Immature natural killer cell (primary cell): ENCODE measurements around the gene CD2AP. TPM values are rescaled to one million over a fixed set of nuclear protein-coding genes. Genes with fewer than 3 reads are reported as not detected.
A peak's percentile ranks its signal among the peaks of the same experiment; 100 is the strongest.
"Not testable (repeated sequence)": the region's sequence is repeated elsewhere in the genome, so short reads cannot be mapped to it uniquely, and the experiment has no call there.

Experiments
- DNase-seq, 3 donors: peaks; one replicate each; pipeline ENCODE4 v3.0.0; 2022; ENCODE audit warnings: mixed read lengths in 1 of 3
- H3K27ac Mint-ChIP-seq, 6 donors: one replicate each; pipeline ENCODE4 v1.8.0; 2020; ENCODE audit warnings: mixed read lengths in 6 of 6, mild to moderate bottlenecking in 5 of 6, inconsistent platforms in 4 of 6, moderate library complexity in 3 of 6
- H3K27me3 Mint-ChIP-seq, 3 donors: one replicate each; pipeline ENCODE4 v1.8.0; 2020 to 2021; ENCODE audit warnings: low read depth in 3 of 3, mild to moderate bottlenecking in 3 of 3, mixed read lengths in 3 of 3, moderate library complexity in 3 of 3, inconsistent platforms in 1 of 3
- H3K36me3 Mint-ChIP-seq, 3 donors: one replicate each; pipeline ENCODE4 v1.8.0; 2020; ENCODE audit warnings: mixed read lengths in 3 of 3, inconsistent platforms in 2 of 3, mild to moderate bottlenecking in 2 of 3
- H3K4me1 Mint-ChIP-seq, 2 donors: one replicate each; pipeline ENCODE4 v1.8.0; 2020; ENCODE audit warnings: inconsistent platforms in 2 of 2, mild to moderate bottlenecking in 2 of 2, mixed read lengths in 2 of 2, moderate library complexity in 1 of 2
- H3K4me3 Mint-ChIP-seq, 5 donors: one replicate each; pipeline ENCODE4 v1.8.0; 2020; ENCODE audit warnings: mild to moderate bottlenecking in 5 of 5, mixed read lengths in 5 of 5, inconsistent platforms in 3 of 5, moderate library complexity in 3 of 5
- H3K9me3 Mint-ChIP-seq, 6 donors: one replicate each; pipeline ENCODE4 v1.8.0; 2020; ENCODE audit warnings: mild to moderate bottlenecking in 6 of 6, mixed read lengths in 6 of 6, inconsistent platforms in 4 of 6, moderate library complexity in 3 of 6
- polyA plus RNA-seq, 3 donors: library from polyadenylated mRNA; unstranded; fragments of 300-500 nt; fragmentation: Illumina TruSeq; gene quantifications; one replicate each; pipeline ENCODE4 v1.2.3, GENCODE V29; 2021

The CD2AP gene
- polyA plus RNA-seq, 3 donors from 2014 or later, result 2.4 to 10.7 (median 5.9) TPM

GRCh38 chr6:47628448-47629272, 151.1 kb downstream of the CD2AP start:
- Mint-ChIP-seq H3K4me1 (peaks cover 12 to 16% of the 10 kb centered on the region in 2 donors), H3K9me3 (no peaks in the 10 kb centered on the region), H3K4me3 (no peak overlapping the region), H3K36me3 (peaks cover 0 to 8% (median 6%) of the 10 kb centered on the region in 3 donors), H3K27me3 (peaks cover 0 to 2% (median 0%) of the 10 kb centered on the region in 3 donors), H3K27ac (peak overlapping the region in 1 of 6 donors; percentile 3)
- no peak for DNase-seq

DNA sequence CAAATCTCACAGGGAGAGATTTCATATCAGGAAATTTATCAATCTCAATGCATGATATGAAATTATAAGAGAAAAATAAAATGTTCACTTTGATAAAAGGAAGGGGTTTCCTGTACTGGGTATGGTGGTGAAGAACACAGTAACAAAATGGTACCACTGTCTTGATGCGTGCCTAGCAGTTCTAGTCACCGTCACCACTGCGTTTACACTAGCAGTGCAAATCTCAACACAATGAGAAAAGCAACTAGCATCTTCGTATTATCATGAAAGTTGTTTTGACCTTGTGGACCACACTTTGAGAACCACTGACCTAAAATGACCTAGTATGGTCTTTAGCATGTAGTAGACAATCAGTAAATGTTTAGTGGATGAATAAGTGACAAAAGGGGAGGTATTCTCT, 152.4 kb downstream of the CD2AP start:
- no peak overlapping the region for H3K27ac Mint-ChIP-seq

DNA sequence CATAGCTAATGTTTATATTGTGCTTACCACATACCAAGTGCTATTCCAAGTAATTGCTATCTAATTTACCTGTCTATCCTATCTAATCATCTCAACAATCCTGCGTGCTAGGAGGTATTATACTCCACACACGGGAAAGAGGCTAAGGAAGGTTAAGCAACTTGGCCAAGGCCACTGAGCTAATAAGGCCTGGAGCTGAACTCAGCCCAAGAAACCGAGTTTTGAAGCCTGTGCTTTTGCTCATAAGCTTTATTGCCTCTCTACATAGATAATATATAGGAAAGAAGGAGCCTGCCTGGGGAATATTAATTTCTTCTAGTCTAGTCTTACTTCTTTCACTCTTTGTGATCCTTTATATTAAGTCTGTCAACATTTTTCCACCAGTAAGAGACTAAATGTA, 153.0 kb downstream of the CD2AP start:
- Mint-ChIP-seq H3K36me3 (peaks cover 0 to 6% (median 0%) of the 10 kb centered on the region in 3 donors), H3K4me3 (no peak overlapping the region), H3K4me1 (peaks cover 12 to 16% of the 10 kb centered on the region in 2 donors), H3K27ac (no peak overlapping the region), H3K9me3 (no peaks in the 10 kb centered on the region), H3K27me3 (peaks cover 0 to 2% (median 0%) of the 10 kb centered on the region in 3 donors)
- no peak for DNase-seq

More for the DNA sequence above, 152.4 kb downstream of the CD2AP start:
- Mint-ChIP-seq H3K9me3 (no peaks in the 10 kb centered on the region), H3K4me1 (peaks cover 12 to 16% of the 10 kb centered on the region in 2 donors), H3K27me3 (peaks cover 0 to 2% (median 0%) of the 10 kb centered on the region in 3 donors), H3K36me3 (peaks cover 0 to 6% (median 0%) of the 10 kb centered on the region in 3 donors), H3K4me3 (no peak overlapping the region)
- DNase-seq, result no peak

- H3K27me3 Mint-ChIP-seq, result peaks cover 0 to 2% (median 0%) of the 10 kb centered on the region in 3 donors
These were observed 153.7 kb downstream of the CD2AP start for GRCh38 chr6:47631269-47631772.

DNA sequence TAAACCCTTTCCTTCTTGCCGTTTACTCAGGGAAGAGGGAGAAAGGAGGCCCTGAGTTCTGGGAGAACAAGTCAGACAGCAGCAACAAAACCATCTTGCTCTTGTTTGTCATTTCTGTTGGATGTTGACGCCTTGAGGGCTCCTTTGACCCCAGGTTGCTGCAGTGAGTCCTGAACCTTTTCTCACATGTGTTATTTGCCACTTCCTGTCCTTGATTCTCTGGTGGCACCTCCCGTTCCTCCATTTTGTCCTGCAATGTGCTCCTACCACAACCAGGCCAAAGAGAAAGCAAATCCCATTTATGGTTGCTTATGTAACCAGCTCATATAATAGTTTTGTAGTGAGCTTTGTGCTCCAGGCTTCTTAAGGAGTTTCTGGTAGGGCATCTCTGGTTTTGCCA, 154.2 kb downstream of the CD2AP start:
- Mint-ChIP-seq H3K27me3 (peaks cover 0 to 2% (median 0%) of the 10 kb centered on the region in 3 donors), H3K27ac (peak overlapping the region in 5 of 6 donors; percentile 37 to 71 (median 56)), H3K9me3 (no peaks in the 10 kb centered on the region), H3K36me3 (peaks cover 0 to 6% (median 0%) of the 10 kb centered on the region in 3 donors), H3K4me1 (peaks cover 12 to 16% of the 10 kb centered on the region in 2 donors), H3K4me3 (peak overlapping the region in 3 of 5 donors; percentile 17 to 55 (median 54))
- peak in 1 of 3 donors; percentile 14 for DNase-seq

More at GRCh38 chr6:47631269-47631772, 153.7 kb downstream of the CD2AP start:
- DNase-seq, result peak; percentile 23 to 40 (median 39)
- Mint-ChIP-seq H3K36me3 (peaks cover 0 to 6% (median 0%) of the 10 kb centered on the region in 3 donors), H3K9me3 (no peaks in the 10 kb centered on the region), H3K27ac (peak overlapping the region in 5 of 6 donors; percentile 17 to 70 (median 42)), H3K4me1 (peaks cover 12 to 16% of the 10 kb centered on the region in 2 donors), H3K4me3 (peak overlapping the region in 1 of 5 donors; percentile 15)

GRCh38 chr6:47633141-47633540, 155.6 kb downstream of the CD2AP start:
- Mint-ChIP-seq H3K9me3 (no peaks in the 10 kb centered on the region), H3K36me3 (peaks cover 0 to 6% (median 0%) of the 10 kb centered on the region in 3 donors), H3K27ac (no peak overlapping the region), H3K4me1 (peaks cover 12 to 16% of the 10 kb centered on the region in 2 donors), H3K4me3 (no peak overlapping the region), H3K27me3 (peaks cover 0 to 11% (median 4%) of the 10 kb centered on the region in 3 donors)
- DNase-seq, result no peak

DNA sequence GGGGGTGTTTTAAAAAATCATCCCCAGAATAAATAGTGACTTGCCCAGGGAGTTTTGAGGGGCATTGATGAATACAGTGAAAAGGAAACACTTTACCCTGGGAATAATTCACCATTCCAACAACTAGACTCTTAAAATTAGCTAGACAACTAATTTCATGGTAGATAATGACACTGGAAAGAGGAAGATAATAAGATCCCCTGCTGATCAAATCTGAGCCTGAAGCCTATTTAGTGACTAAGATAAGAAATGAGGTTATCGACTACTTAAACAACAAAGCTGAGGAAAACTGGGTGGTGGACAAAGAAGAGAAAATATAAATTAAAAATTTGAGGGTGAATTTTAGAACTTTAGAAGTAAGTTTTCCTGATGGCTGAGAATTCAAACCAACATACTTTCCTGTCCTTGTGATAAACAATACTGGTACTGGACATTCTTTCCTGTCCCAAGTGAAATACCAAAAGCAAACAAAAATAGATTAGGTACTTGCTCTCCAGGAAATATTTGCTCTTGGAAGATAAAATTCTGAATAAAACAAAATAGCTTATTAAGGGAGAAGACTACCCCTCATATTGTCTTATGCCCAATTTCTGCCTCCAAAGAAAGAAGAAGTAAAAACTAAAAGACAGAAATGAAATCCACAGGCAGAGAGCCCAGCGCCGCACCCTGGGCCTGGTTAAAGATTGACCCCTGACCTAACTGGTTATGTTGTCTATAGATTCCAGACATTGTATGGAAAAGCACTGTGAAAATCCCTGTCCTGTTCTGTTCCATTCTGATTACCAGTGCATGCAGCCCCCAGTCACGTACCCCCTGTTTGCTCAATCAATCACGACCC, 156.8 kb downstream of the CD2AP start:
- H3K36me3 Mint-ChIP-seq, result peaks cover 0 to 3% (median 0%) of the 10 kb centered on the region in 3 donors
- no peak for DNase-seq
- no peaks in the 10 kb centered on the region for H3K9me3 Mint-ChIP-seq
- H3K4me1 Mint-ChIP-seq, result peaks cover 12 to 16% of the 10 kb centered on the region in 2 donors
- no peak overlapping the region for H3K4me3 Mint-ChIP-seq
- peaks cover 0 to 14% (median 4%) of the 10 kb centered on the region in 3 donors for H3K27me3 Mint-ChIP-seq
- H3K27ac Mint-ChIP-seq, result no peak overlapping the region

- no peak for DNase-seq
- Mint-ChIP-seq H3K27ac (no peak overlapping the region), H3K9me3 (peaks cover 0 to under 1% (median 0%) of the 10 kb centered on the region in 6 donors), H3K4me1 (no peaks in the 10 kb centered on the region), H3K27me3 (no peaks in the 10 kb centered on the region), H3K36me3 (peaks cover 0 to 1% (median 0%) of the 10 kb centered on the region in 3 donors), H3K4me3 (no peak overlapping the region)
These were observed 169.1 kb downstream of the CD2AP start for GRCh38 chr6:47646689-47647088.

DNA sequence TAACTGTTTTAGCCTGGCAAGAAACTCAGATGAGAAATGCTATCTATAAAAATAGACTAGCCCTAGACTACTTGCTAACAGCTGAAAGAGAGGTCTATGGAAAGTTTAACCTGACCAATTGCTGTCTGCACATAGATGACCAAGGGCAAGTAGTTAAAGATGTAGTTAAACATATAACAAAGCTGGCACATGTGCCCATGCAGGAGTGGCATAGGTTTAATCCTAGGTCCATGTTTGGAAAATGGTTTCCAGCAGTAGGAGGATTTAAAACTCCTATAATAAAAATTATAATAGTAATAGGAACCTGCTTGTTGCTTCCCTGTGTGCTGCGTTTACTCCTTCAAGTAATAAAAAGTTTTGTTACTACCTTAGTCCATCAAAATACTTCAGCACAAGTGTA, 169.6 kb downstream of the CD2AP start:
- no peaks in the 10 kb centered on the region for H3K4me1 Mint-ChIP-seq
- H3K27ac Mint-ChIP-seq, result no peak overlapping the region
- no peak for DNase-seq
- no peaks in the 10 kb centered on the region for H3K27me3 Mint-ChIP-seq
- H3K36me3 Mint-ChIP-seq, result no peaks in the 10 kb centered on the region
- H3K9me3 Mint-ChIP-seq, result no peaks in the 10 kb centered on the region
- no peak overlapping the region for H3K4me3 Mint-ChIP-seq

DNA sequence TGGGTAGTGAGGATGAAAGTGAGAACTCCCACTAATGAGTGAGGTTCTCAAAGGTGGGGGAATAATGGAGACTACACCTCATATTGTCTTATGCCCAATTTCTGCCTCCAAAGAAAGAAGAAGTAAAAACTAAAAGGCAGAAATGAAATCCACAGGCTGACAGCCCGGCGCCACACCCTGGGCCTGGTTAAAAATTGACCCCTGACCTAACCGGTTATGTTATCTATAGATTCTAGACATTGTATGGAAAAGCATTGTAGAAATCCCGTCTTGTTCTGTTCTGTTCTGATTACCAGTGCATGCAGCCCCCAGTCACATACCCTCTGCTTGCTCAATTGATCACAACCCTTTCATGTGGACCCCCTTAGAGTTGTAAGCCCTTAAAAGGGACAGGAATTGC, 170.0 kb downstream of the CD2AP start:
- H3K27me3 Mint-ChIP-seq, H3K4me1 Mint-ChIP-seq, H3K36me3 Mint-ChIP-seq, H3K9me3 Mint-ChIP-seq, H3K27ac Mint-ChIP-seq, H3K4me3 Mint-ChIP-seq, DNase-seq: not testable (repeated sequence)

DNA sequence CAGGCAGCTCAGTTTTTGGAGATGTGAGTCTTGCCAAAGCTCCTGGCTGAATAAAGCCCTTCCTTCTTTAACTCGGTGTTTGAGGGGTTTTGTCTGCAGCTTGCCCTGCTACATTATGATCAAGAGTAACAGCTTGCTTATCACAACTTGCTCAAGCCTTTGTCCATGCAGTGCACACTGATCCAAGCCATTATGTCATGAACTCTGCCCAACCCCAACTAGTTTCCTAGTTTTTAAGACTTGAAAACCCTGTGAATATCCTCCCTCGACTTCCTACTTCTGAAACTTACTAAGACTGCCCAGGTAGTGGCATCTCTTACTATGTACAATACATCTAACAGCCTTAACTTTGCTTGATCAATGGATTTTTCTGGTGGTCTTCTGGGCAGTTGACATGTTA, 170.4 kb downstream of the CD2AP start:
- no peak overlapping the region for H3K4me3 Mint-ChIP-seq
- no peaks in the 10 kb centered on the region for H3K36me3 Mint-ChIP-seq
- H3K4me1 Mint-ChIP-seq, result no peaks in the 10 kb centered on the region
- H3K9me3 Mint-ChIP-seq, result no peaks in the 10 kb centered on the region
- DNase-seq, result no peak
- no peak overlapping the region for H3K27ac Mint-ChIP-seq
- no peaks in the 10 kb centered on the region for H3K27me3 Mint-ChIP-seq

DNA sequence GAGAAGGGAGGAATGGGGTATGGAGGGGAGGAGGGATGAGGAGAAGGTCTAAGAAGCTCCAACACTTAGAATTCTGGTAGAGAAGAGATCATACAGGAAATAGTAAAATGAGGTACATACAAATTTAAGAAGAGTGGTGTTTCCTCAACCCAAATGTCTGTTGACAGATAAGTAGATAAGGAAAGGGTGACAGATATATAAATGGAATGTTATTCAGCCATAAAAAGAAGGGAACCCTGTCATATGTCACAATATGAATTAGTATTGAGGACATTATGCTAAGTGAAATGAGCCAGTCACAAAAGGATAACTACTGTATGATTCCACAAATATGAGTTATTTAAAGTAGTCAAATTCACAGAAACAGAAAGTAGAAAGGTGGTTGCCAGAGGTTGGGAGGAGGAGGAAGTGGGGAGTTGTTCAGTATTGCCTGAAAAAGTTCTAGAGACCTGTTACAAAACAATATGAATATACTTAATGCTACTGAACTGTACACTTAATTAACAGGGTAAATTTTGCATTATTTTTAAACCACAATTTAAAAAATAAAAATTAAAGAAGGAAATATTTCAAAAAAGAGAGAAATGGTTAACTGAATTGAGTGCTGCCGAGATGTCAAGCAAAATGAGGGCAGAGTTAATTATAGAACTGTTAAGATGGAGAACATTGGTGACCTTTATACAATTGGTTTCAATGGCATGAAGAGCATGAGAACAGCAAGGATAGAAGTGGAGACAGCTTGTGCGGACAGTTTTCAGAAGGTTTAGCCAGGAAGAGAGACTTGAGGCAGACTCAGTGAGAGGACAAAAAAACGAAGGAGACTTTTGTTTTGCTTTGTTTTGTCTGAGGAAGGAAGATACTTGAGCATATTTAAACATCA, 173.2 kb downstream of the CD2AP start:
- Mint-ChIP-seq H3K4me1 (peaks cover 0 to 1% of the 10 kb centered on the region in 2 donors), H3K27ac (no peak overlapping the region), H3K9me3 (no peaks in the 10 kb centered on the region), H3K27me3 (peaks cover 0 to 2% (median 2%) of the 10 kb centered on the region in 3 donors), H3K4me3 (no peak overlapping the region), H3K36me3 (no peaks in the 10 kb centered on the region)
- DNase-seq, result peak in 1 of 3 donors; percentile 10

DNA sequence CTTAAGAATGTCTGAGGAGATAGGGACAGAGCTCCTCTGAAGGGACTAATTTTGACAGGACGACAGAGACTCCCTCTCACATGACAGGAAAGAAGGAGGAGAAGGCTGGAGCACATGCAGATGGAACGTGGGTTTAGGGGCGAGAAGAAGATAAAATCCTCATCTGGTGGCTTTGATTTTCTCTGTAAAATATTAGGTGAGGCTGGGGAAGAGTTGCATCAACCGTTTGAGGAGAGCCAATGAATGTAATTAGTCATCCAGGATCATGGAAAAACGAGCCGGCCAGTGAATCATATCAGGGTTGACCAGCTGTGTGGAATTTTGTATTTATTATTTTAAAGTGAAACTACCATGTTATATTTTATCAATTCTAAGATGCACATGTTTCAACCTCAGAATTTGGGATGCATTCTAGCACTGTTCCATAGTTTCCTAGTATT, 173.9 kb downstream of the CD2AP start:
- Mint-ChIP-seq H3K4me3 (no peak overlapping the region), H3K27ac (no peak overlapping the region), H3K9me3 (no peaks in the 10 kb centered on the region), H3K36me3 (no peaks in the 10 kb centered on the region), H3K4me1 (peaks cover 0 to 7% of the 10 kb centered on the region in 2 donors), H3K27me3 (peaks cover 0 to 2% (median 2%) of the 10 kb centered on the region in 3 donors)
- no peak for DNase-seq
